OCI-LY1 (cell line): ENCODE data around the gene SPEM1.
A peak's percentile ranks its signal among the peaks of the same experiment; 100 is the strongest.

Experiments used
- H2AFZ ChIP-seq: fragments of 200-600 bp; sonication (generic), shearing (Covaris generic); 2 replicates; pipeline ENCODE4 v1.6.0; 2014; ENCODE audit warnings: antibody characterized with exemption, mild to moderate bottlenecking, low read length
- H3F3A ChIP-seq: fragments of 200-600 bp; sonication (generic), shearing (Covaris generic); 2 replicates; pipeline ENCODE4 v1.6.0; 2014; ENCODE audit warnings: mild to moderate bottlenecking, antibody characterized with exemption, low read length, moderate library complexity; ENCODE audit not compliant: insufficient read depth
- H3K27ac ChIP-seq: fragments of 200-600 bp; sonication (generic); 2 replicates; pipeline ENCODE4 v1.5.1; 2014; ENCODE audit warnings: low read length, mixed run types, mild to moderate bottlenecking, low read depth; ENCODE audit not compliant: poor library complexity, severe bottlenecking
- H3K27me3 ChIP-seq: fragments of 200-600 bp; sonication (generic); 2 replicates; pipeline ENCODE4 v1.6.0; 2014; ENCODE audit warnings: antibody characterized with exemption, mild to moderate bottlenecking, low read length, moderate library complexity; ENCODE audit not compliant: insufficient read depth
- H3K36me3 ChIP-seq: fragments of 200-600 bp; sonication (generic); 2 replicates; pipeline ENCODE4 v1.6.1; 2014; ENCODE audit warnings: mild to moderate bottlenecking, antibody characterized with exemption, low read length, moderate library complexity, mixed read lengths; ENCODE audit not compliant: insufficient read depth
- H3K4me1 ChIP-seq: fragments of 200-600 bp; sonication (generic); 2 replicates; pipeline ENCODE4 v1.5.1; 2014; ENCODE audit warnings: mild to moderate bottlenecking, low read length, moderate library complexity; ENCODE audit not compliant: insufficient read depth, severe bottlenecking
- H3K4me2 ChIP-seq: fragments of 200-600 bp; sonication (generic), shearing (Covaris generic); 2 replicates; pipeline ENCODE4 v1.6.1; 2014; ENCODE audit warnings: low read length
- H3K4me3 ChIP-seq: fragments of 200-600 bp; sonication (generic); 2 replicates; pipeline ENCODE4 v1.5.1; 2014; ENCODE audit warnings: low read length, low read depth, mild to moderate bottlenecking, mixed read lengths; ENCODE audit not compliant: poor library complexity, severe bottlenecking
- H3K79me2 ChIP-seq: fragments of 200-600 bp; shearing (Covaris generic); 2 replicates; pipeline ENCODE4 v1.6.1; 2016; ENCODE audit warnings: mixed run types, low read length, mixed read lengths; ENCODE audit not compliant: insufficient read depth
- H3K9ac ChIP-seq: fragments of 200-600 bp; sonication (generic), shearing (Covaris generic); 2 replicates; pipeline ENCODE4 v1.6.1; 2014; ENCODE audit warnings: mild to moderate bottlenecking, low read length, mixed read lengths
- H3K9me2 ChIP-seq: fragments of 200-600 bp; sonication (generic), shearing (Covaris generic); 2 replicates; pipeline ENCODE4 v1.6.1; 2014; ENCODE audit warnings: low read depth, mild to moderate bottlenecking, low read length, mixed read lengths
- H3K9me3 ChIP-seq: fragments of 200-600 bp; shearing (Covaris generic); 2 replicates; pipeline ENCODE4 v1.6.1; 2014; ENCODE audit warnings: low read length, mixed read lengths
- H4K20me1 ChIP-seq: fragments of 200-600 bp; sonication (generic), shearing (Covaris generic); 2 replicates; pipeline ENCODE4 v1.6.0; 2016; ENCODE audit warnings: mild to moderate bottlenecking, low read length; ENCODE audit not compliant: insufficient read depth
- EZH2 ChIP-seq: fragments of 200-600 bp; sonication (generic), shearing (Covaris generic); IDR thresholded peaks from 2 replicates; pipeline ENCODE4 v1.8.0; 2017; ENCODE audit warnings: borderline replicate concordance, mixed run types, mild to moderate bottlenecking, antibody characterized with exemption, low read length, moderate library complexity, mixed read lengths
- TF ChIP-seq, protein P1 (sequence below): fragments of 200-600 bp; sonication (generic), shearing (Covaris generic); IDR thresholded peaks from 2 replicates; pipeline ENCODE4 v1.5.1; 2017; ENCODE audit warnings: mild to moderate bottlenecking, antibody characterized with exemption, low read length, moderate library complexity, mixed read lengths

SPEM1 gene

DNA sequence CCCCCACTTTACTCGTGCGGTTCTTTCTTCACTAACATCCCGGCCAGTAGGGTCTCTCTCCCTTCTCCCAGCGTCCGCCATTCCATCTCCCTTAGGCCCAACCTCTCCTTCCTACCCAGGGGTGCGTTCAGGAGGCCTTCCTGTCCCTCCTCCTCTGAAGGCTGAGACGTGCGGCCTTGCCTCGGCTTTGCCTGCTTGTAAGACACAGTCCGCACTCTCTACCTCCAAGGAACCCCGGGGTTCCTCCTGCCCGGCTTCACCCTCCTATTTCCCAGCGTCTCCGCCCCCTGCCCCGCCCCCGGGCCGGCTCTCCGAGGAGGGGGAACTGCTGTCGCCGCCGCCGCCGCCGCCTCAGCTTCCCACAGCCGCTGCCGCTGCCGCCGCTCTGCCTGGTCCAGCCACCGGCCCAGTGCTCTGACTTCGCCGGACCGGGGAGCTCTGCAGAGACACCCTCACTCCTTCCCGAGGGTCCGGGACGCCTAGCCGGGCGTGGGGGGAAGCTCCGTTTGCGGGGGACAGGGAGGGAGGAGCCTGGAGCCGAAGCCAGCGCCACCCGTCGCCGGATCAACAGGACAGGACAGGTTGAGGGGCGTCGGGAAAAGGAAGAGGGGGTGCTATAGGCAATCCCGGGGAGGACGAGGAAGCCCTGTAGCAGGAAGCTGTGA, 18.0 kb downstream of the SPEM1 start:
- Histone ChIP-seq H3K4me1 (peaks cover 48% of the 10 kb centered on the region), H3K9ac (peak overlapping the region; percentile 26; the same call in 1 of the 2 replicates), H3K27me3 (peaks cover 17% of the 10 kb centered on the region), H4K20me1 (no peaks in the 10 kb centered on the region), H3K9me2 (no peaks in the 10 kb centered on the region), H3K27ac (no peak overlapping the region), H3K9me3 (no peaks in the 10 kb centered on the region), H3K4me3 (peak overlapping the region; percentile 76), H3K79me2 (no peaks in the 10 kb centered on the region), H2AFZ (no peak overlapping the region), H3K4me2 (peak overlapping the region; percentile 65), H3F3A (no peaks in the 10 kb centered on the region), H3K36me3 (peaks cover 3% of the 10 kb centered on the region; the same call in 1 of the 2 replicates)
- TF ChIP-seq, protein P1, sequence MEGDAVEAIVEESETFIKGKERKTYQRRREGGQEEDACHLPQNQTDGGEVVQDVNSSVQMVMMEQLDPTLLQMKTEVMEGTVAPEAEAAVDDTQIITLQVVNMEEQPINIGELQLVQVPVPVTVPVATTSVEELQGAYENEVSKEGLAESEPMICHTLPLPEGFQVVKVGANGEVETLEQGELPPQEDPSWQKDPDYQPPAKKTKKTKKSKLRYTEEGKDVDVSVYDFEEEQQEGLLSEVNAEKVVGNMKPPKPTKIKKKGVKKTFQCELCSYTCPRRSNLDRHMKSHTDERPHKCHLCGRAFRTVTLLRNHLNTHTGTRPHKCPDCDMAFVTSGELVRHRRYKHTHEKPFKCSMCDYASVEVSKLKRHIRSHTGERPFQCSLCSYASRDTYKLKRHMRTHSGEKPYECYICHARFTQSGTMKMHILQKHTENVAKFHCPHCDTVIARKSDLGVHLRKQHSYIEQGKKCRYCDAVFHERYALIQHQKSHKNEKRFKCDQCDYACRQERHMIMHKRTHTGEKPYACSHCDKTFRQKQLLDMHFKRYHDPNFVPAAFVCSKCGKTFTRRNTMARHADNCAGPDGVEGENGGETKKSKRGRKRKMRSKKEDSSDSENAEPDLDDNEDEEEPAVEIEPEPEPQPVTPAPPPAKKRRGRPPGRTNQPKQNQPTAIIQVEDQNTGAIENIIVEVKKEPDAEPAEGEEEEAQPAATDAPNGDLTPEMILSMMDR = no peak
- no peak for TF ChIP-seq EZH2

DNA sequence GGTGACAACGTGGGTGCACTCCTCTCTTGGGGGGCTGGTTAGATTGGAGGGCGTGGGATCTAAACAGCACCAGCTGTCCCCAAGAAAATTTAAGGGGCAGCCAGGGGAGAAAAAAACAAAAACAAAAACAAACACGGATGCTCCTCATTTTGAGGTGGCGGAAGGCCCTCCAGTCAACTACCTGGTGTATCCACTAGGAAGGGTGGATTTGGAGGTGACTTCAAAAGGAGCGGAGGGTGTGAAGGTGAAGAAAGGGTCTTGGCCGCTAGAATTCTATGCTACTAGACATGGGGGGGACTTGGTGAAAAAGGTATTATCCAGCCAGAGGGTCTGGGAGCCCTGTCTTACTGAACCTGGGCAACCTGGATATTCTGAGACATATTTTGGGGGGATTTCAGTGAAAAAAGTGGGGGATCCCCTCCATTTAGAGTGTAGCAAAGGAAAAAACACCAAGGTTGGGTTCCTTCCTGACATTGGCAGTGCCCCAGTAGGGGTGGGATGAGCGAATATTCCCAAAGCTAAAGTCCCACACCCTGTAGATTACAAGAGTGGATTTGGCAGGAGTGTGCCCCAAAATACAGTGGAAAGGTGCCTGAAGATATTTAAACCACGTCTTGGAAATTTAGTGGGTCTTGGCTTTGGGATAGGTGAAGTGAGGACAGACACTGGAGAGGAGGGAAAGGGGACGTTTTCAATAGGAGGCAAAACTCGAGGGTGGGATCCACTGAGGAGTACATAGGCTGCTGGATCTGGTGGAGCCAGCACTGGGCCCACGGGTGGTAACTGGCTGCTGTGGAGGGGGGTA, 18.7 kb downstream of the SPEM1 start:
- peak overlapping the region; percentile 26; the same call in 1 of the 2 replicates for H3K9ac ChIP-seq
- no peak overlapping the region for H2AFZ ChIP-seq
- H3K36me3 ChIP-seq = peaks cover 3% of the 10 kb centered on the region; the same call in 1 of the 2 replicates
- no peaks in the 10 kb centered on the region for H4K20me1 ChIP-seq
- H3K27ac ChIP-seq = no peak overlapping the region
- H3K79me2 ChIP-seq = no peaks in the 10 kb centered on the region
- H3K4me3 ChIP-seq = peak overlapping the region; percentile 76
- no peak for TF ChIP-seq EZH2
- H3K9me3 ChIP-seq = no peaks in the 10 kb centered on the region
- no peaks in the 10 kb centered on the region for H3F3A ChIP-seq
- no peaks in the 10 kb centered on the region for H3K9me2 ChIP-seq
- peaks cover 17% of the 10 kb centered on the region for H3K27me3 ChIP-seq
- H3K4me1 ChIP-seq = peaks cover 48% of the 10 kb centered on the region
- peak overlapping the region; percentile 76 for H3K4me2 ChIP-seq

DNA sequence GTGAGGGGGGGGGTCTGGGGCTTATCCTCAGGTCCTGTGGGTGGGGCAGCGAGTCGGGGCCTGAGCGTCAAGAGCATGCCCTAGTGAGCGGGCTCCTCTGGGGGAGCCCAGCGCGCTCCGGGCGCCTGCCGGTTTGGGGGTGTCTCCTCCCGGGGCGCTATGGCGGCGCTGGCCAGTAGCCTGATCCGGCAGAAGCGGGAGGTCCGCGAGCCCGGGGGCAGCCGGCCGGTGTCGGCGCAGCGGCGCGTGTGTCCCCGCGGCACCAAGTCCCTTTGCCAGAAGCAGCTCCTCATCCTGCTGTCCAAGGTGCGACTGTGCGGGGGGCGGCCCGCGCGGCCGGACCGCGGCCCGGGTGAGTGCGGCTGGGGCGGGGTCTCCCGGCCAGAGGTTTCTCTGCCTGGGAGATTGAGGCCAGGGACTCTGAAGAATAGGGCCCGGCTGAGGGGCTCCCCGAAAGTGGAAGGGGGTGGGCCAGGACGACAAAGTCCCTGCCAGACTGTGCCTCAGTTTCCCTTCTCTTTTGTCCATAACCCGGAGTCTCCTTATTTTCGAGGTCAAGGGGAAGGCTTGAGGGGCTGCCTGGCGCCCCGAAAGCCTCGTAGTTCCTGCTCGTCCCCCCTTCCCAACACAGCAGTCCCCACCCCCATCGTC, 19.5 kb downstream of the SPEM1 start, which contains the start of gene FGF11:
TSS of gene FGF11 (plus strand) at position 51 of the 651 bp plus-strand sequence. CDS start at position 160, 109 bp downstream.
- H3K9me2 ChIP-seq = no peaks in the 10 kb centered on the region
- H3K27ac ChIP-seq = no peak within 1 kb of the TSS
- H3F3A ChIP-seq = no peaks in the 10 kb centered on the region
- H3K9me3 ChIP-seq = no peaks in the 10 kb centered on the region
- H3K4me3 ChIP-seq = peak within 1 kb of the TSS; percentile 76
- H3K9ac ChIP-seq = peak within 1 kb of the TSS; percentile 50; the same call in 1 of the 2 replicates
- H4K20me1 ChIP-seq = no peaks in the 10 kb centered on the region
- peaks cover 3% of the 10 kb centered on the region; the same call in 1 of the 2 replicates for H3K36me3 ChIP-seq
- TF ChIP-seq, protein P1 = no peak
- peaks cover 17% of the 10 kb centered on the region for H3K27me3 ChIP-seq
- no peaks in the 10 kb centered on the region for H3K79me2 ChIP-seq
- no peak within 1 kb of the TSS for H2AFZ ChIP-seq
- H3K4me2 ChIP-seq = peak within 1 kb of the TSS; percentile 76
- H3K4me1 ChIP-seq = peaks cover 48% of the 10 kb centered on the region
